Measurements from ENCODE around the gene PEX11B. TPM values are rescaled to one million over a fixed set of nuclear protein-coding genes. Genes with fewer than 3 reads are reported as not detected.

Gene PEX11B
- polyA plus RNA-seq, 3 donors = 12.0 to 38.2 (median 37.9) TPM

- Histone ChIP-seq H2AFZ (ENCODE audit: insufficient read depth, low read depth, low read length, poor library complexity, severe bottlenecking) (no peak overlapping the region), H3K27ac (ENCODE audit: low read depth in 1 of 2, low read length in 2 of 2) (no peak overlapping the region), H3K79me2 (ENCODE audit: insufficient read depth, low read length) (no peaks in the 10 kb centered on the region), H3K4me1 (ENCODE audit: control insufficient read depth in 1 of 2, insufficient read depth in 2 of 2, low read length in 2 of 2) (no peaks in the 10 kb centered on the region), H3K4me3 (replicated peaks in 1 of 3; ENCODE audit: low read depth in 2 of 3, low read length in 3 of 3) (no peak overlapping the region), H3K9me3 (replicated peaks in 1 of 2; ENCODE audit: control insufficient read depth in 1 of 2, insufficient read depth in 1 of 2, low read length in 2 of 2) (no peaks in the 10 kb centered on the region), H3K9ac (ENCODE audit: insufficient read depth, low read length, poor library complexity, severe bottlenecking) (no peak overlapping the region), H3K27me3 (ENCODE audit: control insufficient read depth in 2 of 2, insufficient read depth in 2 of 2, low read length in 2 of 2) (no peaks in the 10 kb centered on the region), H4K20me1 (ENCODE audit: insufficient read depth, low read length) (no peaks in the 10 kb centered on the region), H3K36me3 (replicated peaks in 1 of 2; ENCODE audit: control insufficient read depth in 1 of 2, insufficient read depth in 2 of 2, low read length in 2 of 2) (peaks cover 3 to 48% of the 10 kb centered on the region in 2 donors), H3K4me2 (replicated peaks; ENCODE audit: extremely low read depth, low read length, poor library complexity, severe bottlenecking) (no peak overlapping the region)
- TF ChIP-seq CTCF (IDR thresholded peaks at IDR 0.05) = no peak
- no peak for DNase-seq
- Mint-ChIP-seq H3K36me3 (peaks cover 32 to 50% of the 10 kb centered on the region in 2 donors), H3K9me3 (peaks cover 0 to 2% (median 0%) of the 10 kb centered on the region in 7 donors), H3K27ac (no peak overlapping the region), H3K4me1 (peaks cover 2% of the 10 kb centered on the region), H3K27me3 (ENCODE audit: low read depth in 3 of 3) (no peaks in the 10 kb centered on the region), H3K4me3 (no peak overlapping the region)
- intact Hi-C loops (cut with micrococcal nuclease) = no loop called here
- WGBS (ENCODE audit: insufficient coverage) = 90% methylated on average over 2 of the region's 4 CpGs
Measured at GRCh38 chr1:145947551-145947950, 29.0 kb upstream of the PEX11B start.

- H3K27ac ChIP-seq (ENCODE audit: low read depth in 1 of 2, low read length in 2 of 2) = no peak overlapping the region
- TF ChIP-seq CTCF (IDR thresholded peaks at IDR 0.05) = no peak
- no peak for DNase-seq
- H3K4me1 Mint-ChIP-seq = peaks cover 2% of the 10 kb centered on the region
- H2AFZ ChIP-seq (ENCODE audit: insufficient read depth, low read depth, low read length, poor library complexity, severe bottlenecking) = no peak overlapping the region
- H3K9ac ChIP-seq (ENCODE audit: insufficient read depth, low read length, poor library complexity, severe bottlenecking) = no peak overlapping the region
- no peaks in the 10 kb centered on the region for H3K9me3 ChIP-seq (replicated peaks in 1 of 2; ENCODE audit: control insufficient read depth in 1 of 2, insufficient read depth in 1 of 2, low read length in 2 of 2)
- H4K20me1 ChIP-seq (ENCODE audit: insufficient read depth, low read length) = no peaks in the 10 kb centered on the region
- no peak overlapping the region for H3K27ac Mint-ChIP-seq
- H3K79me2 ChIP-seq (ENCODE audit: insufficient read depth, low read length) = no peaks in the 10 kb centered on the region
- no peaks in the 10 kb centered on the region for H3K4me1 ChIP-seq (ENCODE audit: control insufficient read depth in 1 of 2, insufficient read depth in 2 of 2, low read length in 2 of 2)
- H3K27me3 ChIP-seq (ENCODE audit: control insufficient read depth in 2 of 2, insufficient read depth in 2 of 2, low read length in 2 of 2) = no peaks in the 10 kb centered on the region
- no peak overlapping the region for H3K4me3 ChIP-seq (replicated peaks in 1 of 3; ENCODE audit: low read depth in 2 of 3, low read length in 3 of 3)
- H3K9me3 Mint-ChIP-seq = peaks cover 0 to 2% (median 0%) of the 10 kb centered on the region in 7 donors
- intact Hi-C loops (cut with micrococcal nuclease) = no loop called here
- H3K36me3 Mint-ChIP-seq = peaks cover 34 to 55% of the 10 kb centered on the region in 2 donors
- H3K4me3 Mint-ChIP-seq = no peak overlapping the region
- H3K36me3 ChIP-seq (replicated peaks in 1 of 2; ENCODE audit: control insufficient read depth in 1 of 2, insufficient read depth in 2 of 2, low read length in 2 of 2) = peaks cover 7 to 58% of the 10 kb centered on the region in 2 donors
- no peaks in the 10 kb centered on the region for H3K27me3 Mint-ChIP-seq (ENCODE audit: low read depth in 3 of 3)
- WGBS (ENCODE audit: insufficient coverage) = 100% methylated on average over 1 of the region's 4 CpGs
- no peak overlapping the region for H3K4me2 ChIP-seq (replicated peaks; ENCODE audit: extremely low read depth, low read length, poor library complexity, severe bottlenecking)
Measured at GRCh38 chr1:145946477-145946986, 28.0 kb upstream of the PEX11B start.

Data from CD14-positive monocyte (primary cell).